HG03457 (cell line): ENCODE results near the gene DHRS11.

Experiments
- ATAC-seq: cut with Tn5 transposase; IDR thresholded peaks from one replicate; pipeline ENCODE4 v1.9.1; 2021; ENCODE audit warnings: moderate number of reproducible peaks; ENCODE audit not compliant: unreplicated experiment

DHRS11 gene

DNA sequence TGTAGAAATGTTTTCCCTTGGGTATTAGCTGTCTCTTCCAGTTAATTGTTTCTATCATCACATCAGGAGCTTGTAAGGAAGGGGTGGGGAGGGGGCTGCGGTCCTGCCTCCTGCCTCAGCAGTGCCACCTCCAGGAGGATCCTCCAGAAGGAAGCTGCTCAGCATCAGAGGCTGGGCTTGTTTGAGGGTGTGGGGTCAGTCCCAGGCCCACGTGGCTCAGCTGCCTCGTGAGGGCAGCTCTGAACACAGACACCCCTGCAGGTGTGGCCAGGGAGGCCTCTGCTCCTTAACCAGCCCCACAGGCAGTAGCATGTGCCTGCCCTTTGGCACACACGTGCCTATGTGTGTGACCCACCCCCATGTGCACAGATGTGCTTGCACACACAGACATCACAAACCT, 56.0 kb downstream of the DHRS11 start:
- ATAC-seq = no peak

DNA sequence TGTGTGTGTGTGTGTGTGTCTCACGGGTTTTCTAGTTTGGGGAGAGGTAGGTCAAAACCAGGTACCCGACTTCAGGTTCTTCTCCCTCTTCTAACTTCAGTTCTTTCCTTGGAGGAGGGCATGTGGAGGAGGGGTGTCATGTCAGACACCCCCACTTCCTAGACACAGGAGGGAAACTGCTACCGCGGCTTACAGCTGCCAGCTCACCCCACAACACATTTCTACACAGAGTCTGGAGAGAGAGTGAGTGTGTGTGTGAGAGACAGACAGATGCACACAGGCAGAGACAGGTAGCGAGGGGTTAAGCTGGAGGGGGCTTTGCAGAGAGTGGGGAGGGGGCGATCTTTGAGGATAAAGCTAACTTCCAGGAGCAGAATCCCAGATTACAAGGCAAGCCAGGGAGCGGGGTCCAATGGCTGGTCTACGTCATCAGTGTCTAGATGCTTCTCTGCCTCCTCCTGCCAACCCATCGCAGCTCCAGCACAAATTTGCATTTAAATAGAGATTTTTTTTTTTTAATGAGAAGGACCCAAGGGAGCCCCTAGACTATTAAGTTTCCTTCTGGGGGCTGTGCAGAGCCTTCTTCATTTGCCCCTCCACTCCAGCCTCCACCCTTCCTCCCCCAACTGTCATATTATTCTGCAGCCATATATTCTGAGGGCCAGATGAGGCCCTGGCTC, 58.6 kb downstream of the DHRS11 start:
- no peak for ATAC-seq
